Nephron progenitor cell (in vitro differentiated cells): ENCODE results near the gene DCHS1.

Experiments used
- DNase-seq: peaks from one replicate; pipeline ENCODE4 v3.0.0; 2021
- H3K27ac Mint-ChIP-seq: 2 replicates; pipeline ENCODE4 v1.8.0; 2021; ENCODE audit warnings: mild to moderate bottlenecking, moderate library complexity, mixed read lengths
- H3K27me3 Mint-ChIP-seq: 2 replicates; pipeline ENCODE4 v1.8.0; 2021; ENCODE audit warnings: mild to moderate bottlenecking, low read depth, mixed read lengths; ENCODE audit not compliant: poor library complexity
- H3K36me3 Mint-ChIP-seq: 2 replicates; pipeline ENCODE4 v1.8.0; 2021; ENCODE audit warnings: low read depth, mixed read lengths
- H3K4me1 Mint-ChIP-seq: 2 replicates; pipeline ENCODE4 v1.8.0; 2021; ENCODE audit warnings: mixed read lengths
- H3K4me3 Mint-ChIP-seq: 2 replicates; pipeline ENCODE4 v1.8.0; 2021; ENCODE audit warnings: mild to moderate bottlenecking, moderate library complexity, mixed read lengths
- H3K9me3 Mint-ChIP-seq: 2 replicates; pipeline ENCODE4 v1.8.0; 2021; ENCODE audit warnings: mild to moderate bottlenecking, moderate library complexity, mixed read lengths
- CTCF ChIP-seq: fragments of 200-600 bp; sonication (generic); IDR thresholded peaks from 2 replicates; pipeline ENCODE4 v1.5.0; 2021; ENCODE audit warnings: antibody characterized with exemption

Gene DCHS1

GRCh38 chr11:6653656-6654055, 2.0 kb downstream of the DCHS1 start:
- Mint-ChIP-seq H3K9me3 (no peaks in the 10 kb centered on the region), H3K27me3 (peaks cover 4% of the 10 kb centered on the region)
- TF ChIP-seq CTCF: no peak

DNA sequence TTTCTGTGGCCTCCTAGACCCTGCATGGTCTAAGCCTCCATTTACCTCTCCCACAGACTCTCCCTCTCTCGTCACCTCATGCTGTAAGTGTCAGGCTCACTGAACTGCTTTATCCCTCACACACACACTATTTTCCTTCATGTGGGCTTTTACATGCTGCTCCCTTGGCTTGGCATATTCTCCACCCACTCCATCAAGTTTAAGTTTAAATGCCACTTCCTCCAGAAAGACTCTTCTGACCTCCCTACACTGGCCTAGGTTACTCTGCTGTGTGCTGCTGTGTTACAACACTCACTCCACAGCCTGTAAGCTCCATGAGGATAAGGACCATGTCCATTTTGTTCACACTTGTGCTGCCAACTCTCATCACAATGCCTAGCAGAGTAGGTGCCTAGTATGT, 2.5 kb downstream of the DCHS1 start:
- H3K9me3 Mint-ChIP-seq: no peaks in the 10 kb centered on the region
- H3K27me3 Mint-ChIP-seq: peaks cover 4% of the 10 kb centered on the region
- no peak overlapping the region for H3K4me3 Mint-ChIP-seq
- H3K36me3 Mint-ChIP-seq: no peaks in the 10 kb centered on the region
- H3K27ac Mint-ChIP-seq: no peak overlapping the region
- TF ChIP-seq CTCF: no peak
- DNase-seq: no peak
- H3K4me1 Mint-ChIP-seq: peaks cover 12% of the 10 kb centered on the region

More at GRCh38 chr11:6653656-6654055, 2.0 kb downstream of the DCHS1 start:
- H3K36me3 Mint-ChIP-seq: no peaks in the 10 kb centered on the region
- H3K27ac Mint-ChIP-seq: no peak overlapping the region
- H3K4me1 Mint-ChIP-seq: peaks cover 12% of the 10 kb centered on the region
- H3K4me3 Mint-ChIP-seq: no peak overlapping the region
- no peak for DNase-seq

- Mint-ChIP-seq H3K36me3 (no peaks in the 10 kb centered on the region), H3K27ac (no peak overlapping the region), H3K9me3 (no peaks in the 10 kb centered on the region), H3K4me3 (no peak overlapping the region), H3K4me1 (peaks cover 11% of the 10 kb centered on the region), H3K27me3 (peaks cover 4% of the 10 kb centered on the region)
- TF ChIP-seq CTCF: no peak
- no peak for DNase-seq
These were observed 3.4 kb downstream of the DCHS1 start for GRCh38 chr11:6652182-6652581.

- no peaks in the 10 kb centered on the region for H3K9me3 Mint-ChIP-seq
- no peak overlapping the region for H3K27ac Mint-ChIP-seq
- no peak overlapping the region for H3K4me3 Mint-ChIP-seq
- TF ChIP-seq CTCF: no peak
- no peak for DNase-seq
- H3K4me1 Mint-ChIP-seq: no peaks in the 10 kb centered on the region
- no peaks in the 10 kb centered on the region for H3K27me3 Mint-ChIP-seq
- no peaks in the 10 kb centered on the region for H3K36me3 Mint-ChIP-seq
These were observed 4.6 kb downstream of the DCHS1 start for GRCh38 chr11:6650980-6651379.

- no peak for DNase-seq
- Mint-ChIP-seq H3K27me3 (no peaks in the 10 kb centered on the region), H3K4me3 (no peak overlapping the region), H3K9me3 (no peaks in the 10 kb centered on the region), H3K4me1 (no peaks in the 10 kb centered on the region), H3K27ac (no peak overlapping the region), H3K36me3 (no peaks in the 10 kb centered on the region)
- TF ChIP-seq CTCF: no peak
These were observed 5.5 kb downstream of the DCHS1 start for GRCh38 chr11:6650104-6650503.

DNA sequence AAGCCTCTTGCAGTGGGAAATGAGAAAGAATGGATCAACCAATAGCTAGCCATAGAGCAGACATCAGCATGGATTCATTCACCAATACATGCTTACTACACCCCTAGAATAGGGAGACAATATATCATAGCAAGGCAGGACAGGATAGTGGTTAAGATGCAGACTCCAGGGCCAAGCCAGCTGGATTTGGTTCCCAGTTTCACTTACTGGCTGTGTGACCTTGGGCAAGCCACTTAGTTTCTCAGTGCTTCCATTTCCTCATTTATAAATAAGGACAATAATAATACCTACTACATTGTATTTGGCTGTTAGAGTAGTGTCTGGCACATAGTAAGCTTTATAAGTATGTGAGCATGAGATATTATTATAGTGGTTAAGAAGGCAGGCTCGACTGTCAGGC, 7.1 kb downstream of the DCHS1 start:
- Mint-ChIP-seq H3K27ac (no peak overlapping the region), H3K4me1 (no peaks in the 10 kb centered on the region), H3K4me3 (no peak overlapping the region), H3K36me3 (no peaks in the 10 kb centered on the region), H3K9me3 (no peaks in the 10 kb centered on the region), H3K27me3 (no peaks in the 10 kb centered on the region)
- no peak for TF ChIP-seq CTCF
- DNase-seq: no peak
